ENCODE data around the gene N4BP2L2. TPM values are rescaled to one million over a fixed set of nuclear protein-coding genes. Genes with fewer than 3 reads are reported as not detected.

Gene N4BP2L2
- total RNA-seq, 1 donor from 2014 or later: 46.1 TPM

DNA sequence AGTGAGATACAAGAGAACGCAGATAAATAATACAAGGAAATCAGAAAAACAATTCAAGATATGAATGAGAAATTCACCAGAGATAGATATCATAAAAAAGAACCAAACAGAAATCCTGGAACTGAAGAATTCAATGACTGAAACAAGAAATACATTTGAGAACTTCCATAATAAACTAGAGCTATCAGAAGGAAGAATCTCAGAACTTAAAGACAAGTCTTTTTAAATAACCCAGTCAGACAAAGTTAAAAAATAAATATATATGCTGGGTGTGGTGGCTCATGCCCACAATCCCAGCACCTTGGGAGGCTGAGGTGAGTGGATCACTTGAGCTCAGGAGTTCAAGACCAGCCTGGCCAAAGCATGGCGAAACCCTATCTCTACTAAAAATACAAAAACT lies 82.0 kb downstream of the N4BP2L2 start:
- ATAC-seq: no peak

DNA sequence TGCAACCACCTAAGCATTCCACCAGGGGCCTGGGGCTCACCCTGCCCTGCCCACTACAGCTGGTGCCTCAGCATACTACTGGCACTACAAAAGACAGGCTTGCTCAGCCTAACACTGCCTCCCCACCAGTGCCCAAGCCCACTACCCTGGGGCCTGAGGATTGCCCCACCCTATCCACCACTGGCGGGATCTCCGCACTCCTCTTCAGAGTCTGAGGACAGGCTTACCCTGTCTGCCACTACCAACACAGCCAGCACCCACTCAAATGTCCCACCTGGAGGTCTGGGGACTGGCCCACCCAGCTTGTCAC lies 83.0 kb downstream of the N4BP2L2 start:
- ATAC-seq: peak; percentile 22

DNA sequence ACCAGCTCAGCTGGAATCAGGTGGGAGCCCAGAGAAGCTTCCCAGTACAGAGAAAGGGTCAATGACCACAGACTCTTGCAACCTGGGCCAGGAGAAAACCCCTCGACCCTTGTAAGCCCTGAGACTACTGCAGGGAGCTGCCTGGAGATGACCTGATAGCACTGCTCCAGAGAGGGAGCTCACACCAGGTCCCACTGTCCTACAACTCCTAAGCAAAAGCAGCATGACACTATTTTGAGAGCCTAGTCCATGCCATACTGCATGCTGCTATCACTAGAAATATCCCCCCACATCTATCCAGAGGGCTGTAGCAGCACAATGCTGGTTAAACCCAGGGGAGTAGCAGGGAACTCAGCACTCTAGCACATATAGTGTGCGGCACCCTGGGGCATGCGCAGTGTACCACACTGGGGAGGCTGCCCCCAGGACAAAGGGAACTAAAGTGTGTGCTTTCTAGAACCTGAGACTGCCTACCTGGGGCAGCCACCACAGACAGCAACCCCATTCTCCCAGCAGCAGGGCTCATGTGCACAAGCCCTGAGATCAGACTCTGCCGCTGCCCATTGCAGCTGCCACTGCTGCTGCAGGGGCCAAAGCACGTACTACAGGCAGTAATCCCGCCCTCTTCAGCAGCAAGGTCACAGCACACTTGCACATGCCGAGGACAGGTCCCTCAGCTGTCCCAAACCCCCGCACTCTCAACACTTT lies 83.6 kb downstream of the N4BP2L2 start:
- no peak for ATAC-seq

DNA sequence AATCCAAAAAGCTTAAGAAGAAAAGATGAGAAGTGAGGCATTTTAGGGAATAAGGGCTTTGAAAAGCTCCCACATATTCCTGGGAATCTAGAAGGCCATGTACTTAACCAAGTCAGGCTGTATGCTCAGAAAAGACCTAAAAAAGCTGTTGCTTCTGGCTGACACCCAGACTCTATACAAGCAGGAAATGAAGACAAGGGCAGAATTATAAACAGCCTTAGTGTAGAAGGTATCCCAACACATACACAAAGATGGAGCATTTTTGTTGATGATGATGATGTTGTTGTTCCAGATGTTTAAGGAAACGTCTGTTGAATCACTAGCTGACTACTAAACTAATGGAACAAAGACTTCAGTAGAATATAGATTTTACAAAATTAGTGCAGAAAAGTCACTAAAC lies 84.6 kb downstream of the N4BP2L2 start:
- ATAC-seq: no peak

DNA sequence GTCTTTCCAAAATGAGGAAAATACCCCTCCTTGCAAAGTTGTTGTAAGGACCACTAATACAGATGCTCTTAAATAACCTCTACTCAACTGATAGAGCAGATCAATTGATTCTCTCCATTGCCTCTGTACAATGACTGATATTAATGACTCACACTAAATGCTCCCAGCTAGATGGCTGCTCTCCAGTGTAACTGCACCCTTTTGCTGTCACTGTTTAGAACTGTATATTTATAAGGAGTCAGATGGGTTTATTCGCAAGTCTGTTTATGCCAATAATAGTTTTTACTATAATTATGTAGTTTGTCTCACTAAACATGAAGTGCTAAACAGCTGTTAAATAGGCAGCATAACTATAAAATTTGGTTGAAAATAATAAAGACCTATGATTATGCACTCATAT lies 89.6 kb downstream of the N4BP2L2 start:
- no peak for ATAC-seq

DNA sequence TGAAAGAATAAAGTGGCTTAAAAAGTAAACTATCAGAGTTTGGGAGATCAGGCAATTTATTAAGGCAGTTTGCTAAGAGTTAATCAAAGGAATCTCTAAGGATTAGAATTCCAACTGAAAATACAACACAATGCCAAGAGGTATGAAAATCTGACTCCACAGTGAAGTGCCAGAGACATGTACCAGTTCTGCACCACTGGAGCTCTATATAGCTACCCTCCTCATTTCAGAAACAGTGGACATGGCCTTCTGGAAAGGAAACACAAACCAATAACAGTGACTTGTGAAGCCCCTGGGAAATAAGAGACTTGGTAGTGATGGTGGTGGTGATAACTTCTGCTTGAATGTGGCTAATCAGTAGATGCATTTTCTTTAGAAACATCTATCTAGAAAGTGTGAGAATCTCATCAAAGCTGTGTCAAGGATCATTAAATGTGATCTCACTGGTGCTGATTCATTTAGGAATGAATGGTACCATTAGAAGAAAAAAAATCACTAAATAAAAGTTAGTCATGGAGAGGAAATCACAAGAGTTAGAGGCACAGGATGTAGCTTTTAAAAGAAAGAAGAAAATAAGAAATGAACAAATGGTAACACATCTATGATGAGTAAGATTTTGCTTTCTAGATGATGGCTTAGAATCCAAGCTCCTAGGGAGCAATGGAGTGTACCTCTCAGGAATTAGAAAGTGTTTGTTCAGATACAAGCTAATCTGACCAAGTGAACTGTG lies 90.5 kb downstream of the N4BP2L2 start:
- no peak for ATAC-seq

DNA sequence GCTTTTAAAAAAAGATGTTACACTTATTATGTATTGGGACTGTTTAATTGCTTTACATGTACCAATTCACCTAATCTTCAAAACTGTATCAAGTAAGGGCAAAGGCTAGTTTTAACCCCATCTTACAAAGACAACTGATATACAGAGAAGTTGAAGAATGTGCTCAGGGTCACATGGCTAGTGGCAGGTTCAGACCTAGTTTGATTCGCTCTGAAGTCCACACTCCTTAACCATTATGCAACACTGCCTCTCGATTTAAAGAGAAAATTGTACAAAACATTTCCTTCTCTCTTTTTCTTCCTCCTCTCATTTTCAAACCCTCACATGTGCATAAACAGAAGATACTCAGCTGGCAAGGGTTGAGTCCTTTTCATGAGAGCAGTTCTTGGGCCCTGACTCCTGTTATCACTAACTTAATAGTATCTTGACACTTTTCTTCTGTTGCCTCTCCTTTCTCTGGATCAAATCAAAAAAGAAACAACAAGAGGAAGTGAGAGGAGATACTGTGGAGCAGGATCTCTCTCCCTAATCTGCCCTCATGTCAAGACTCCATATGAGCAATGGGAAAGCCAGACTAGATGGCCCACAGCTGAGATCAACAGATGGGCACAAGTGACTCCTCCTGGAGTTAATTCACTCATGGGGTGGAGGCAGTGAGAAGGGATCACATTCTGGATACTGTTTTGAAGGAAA lies 91.7 kb downstream of the N4BP2L2 start:
- ATAC-seq: no peak

DNA sequence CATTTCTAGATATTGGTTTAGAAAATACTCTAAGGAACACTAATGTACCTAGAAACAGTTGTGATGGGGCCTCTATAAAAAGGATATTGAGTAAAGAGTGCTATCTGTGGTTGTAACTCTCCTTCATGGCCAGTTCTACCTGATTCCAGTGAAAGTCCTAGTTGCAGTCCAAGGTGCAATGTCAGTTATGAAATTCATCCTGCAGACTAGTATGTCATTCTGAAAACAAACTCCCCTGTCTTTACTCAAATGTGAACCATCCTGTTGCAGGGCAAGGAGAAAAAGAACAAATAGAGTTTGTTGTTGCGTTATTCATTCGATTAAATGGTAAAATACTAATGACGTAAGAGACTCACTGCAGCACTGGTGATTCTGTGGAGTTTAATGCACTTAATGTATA lies 92.4 kb downstream of the N4BP2L2 start:
- no peak for ATAC-seq

DNA sequence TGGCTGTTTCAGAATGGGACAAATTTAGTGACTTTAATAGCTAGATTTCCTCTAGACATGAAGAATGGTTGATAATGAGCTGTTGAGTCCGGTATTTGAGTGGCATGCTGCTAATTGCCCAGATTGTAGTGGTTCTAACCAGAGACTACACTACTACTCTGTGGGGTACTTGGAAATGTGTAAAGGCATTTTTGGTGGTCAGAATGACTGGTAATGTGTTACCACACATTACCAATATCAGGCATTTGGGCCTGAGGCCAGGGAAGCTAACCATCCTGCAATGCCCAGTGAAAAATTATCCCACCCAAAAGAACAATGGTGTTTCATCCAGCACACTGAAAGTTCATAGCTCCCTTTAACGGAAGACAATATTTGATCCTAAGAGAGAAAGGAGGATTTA lies 93.1 kb downstream of the N4BP2L2 start:
- no peak for ATAC-seq

DNA sequence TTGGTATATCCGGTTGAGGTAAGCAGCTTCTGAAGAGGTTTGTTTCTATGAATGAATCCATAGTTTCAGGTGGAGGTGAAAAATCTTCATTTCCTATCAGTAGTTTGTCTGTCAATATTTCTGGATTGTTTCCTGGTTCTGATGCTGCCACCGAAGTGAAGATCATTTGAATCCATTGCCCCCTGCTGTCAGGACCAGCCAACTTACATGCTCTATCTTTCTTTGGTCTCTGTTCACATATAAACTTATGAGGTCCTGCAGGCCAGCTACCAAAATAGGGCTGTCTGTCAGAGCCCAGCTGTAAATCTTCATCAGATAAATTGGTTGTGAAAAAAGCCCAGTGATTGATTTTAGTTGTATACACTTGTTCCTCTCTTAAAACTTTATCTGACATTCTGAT lies 95.5 kb downstream of the N4BP2L2 start:
- ATAC-seq: no peak

DNA sequence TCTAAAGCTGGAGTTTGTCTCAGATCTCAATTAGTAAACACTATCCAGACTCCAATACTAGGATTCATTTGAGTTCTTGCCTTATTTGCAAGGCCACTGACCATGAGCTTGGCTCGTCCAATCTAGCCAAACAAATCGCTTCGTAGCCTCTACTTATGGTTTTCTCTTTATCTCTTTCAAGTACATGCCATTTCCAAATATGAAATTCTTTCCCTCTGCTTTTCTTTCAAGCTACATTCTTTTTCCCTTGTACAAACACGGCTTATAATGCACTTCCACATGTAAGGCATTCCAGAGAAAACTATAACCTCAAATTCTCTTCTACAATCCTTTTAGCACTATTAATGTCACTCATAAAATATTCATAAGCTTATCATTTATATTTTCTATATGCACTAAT lies 99.7 kb downstream of the N4BP2L2 start:
- no peak for ATAC-seq

DNA sequence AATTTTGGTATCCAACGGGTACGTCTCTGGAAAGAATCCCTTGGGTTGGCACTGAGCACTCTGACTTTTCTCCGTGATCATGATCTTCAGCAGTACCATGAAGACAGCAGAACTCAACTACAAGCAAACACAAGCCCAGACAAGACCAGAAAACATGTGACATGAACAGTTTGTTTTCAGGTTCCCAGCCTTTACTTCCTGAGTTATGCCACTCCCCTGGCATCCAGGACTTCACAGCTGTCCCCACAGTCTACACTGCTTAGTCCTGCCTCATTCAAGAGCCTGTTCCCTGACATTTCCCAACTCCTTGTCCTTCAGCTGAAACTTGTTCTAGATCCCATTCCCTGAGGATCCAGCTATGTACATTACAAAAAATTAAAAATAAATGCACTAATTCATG lies 105.7 kb downstream of the N4BP2L2 start:
- ATAC-seq: peak; percentile 90

DNA sequence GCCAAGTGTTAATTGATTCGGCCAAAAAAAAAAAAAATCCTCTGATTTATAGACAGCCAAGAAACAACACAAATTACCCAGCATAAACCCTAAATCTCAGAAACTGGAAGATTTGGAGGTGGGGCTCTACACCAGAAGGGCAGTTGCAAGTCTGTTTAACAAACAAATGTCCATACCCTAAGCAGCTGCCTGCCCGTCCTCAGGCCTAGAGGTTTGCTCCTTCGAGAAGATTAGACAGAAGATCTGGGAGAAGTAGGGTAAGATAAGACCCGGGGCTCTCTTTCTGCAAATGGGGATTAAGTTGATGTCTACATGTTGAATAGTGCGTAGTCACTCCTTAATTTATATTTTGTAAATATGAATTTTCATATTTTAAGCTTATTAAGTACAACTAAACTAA lies 107.2 kb downstream of the N4BP2L2 start:
- ATAC-seq: no peak

DNA sequence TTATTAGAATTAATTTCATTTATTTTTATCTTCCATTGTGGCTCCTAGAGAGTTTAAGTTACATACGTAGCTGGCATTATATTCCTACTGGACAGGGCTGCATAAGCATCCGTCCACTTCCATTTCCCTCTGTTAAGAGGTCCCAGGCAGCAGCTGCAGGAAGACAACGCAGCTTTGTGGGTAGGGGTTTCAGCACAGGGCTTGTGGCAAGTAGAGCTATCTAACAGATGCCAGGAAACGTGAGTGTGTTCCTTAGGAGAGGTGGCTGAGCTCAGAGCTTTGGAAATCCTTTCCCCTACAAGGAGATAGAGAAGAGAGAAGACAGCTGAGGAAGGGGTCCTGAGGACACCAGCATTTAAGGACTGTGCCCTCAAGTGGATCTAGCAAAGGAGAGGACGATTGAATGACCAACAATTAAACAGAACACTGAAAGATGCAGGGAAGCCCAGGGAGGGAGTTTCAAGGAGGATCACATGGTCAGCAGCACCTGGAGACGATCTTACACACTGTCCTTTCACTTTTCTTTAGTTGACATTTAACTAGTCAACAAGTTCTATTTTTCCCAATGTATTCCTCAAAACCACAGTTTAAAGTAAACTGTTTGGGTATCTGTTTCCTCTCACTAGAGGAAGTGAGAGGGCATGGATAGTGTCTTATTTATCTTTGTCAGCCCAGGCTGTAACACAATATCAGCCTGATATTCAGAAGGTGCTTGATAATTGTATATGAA lies 108.4 kb downstream of the N4BP2L2 start:
- no peak for ATAC-seq

DNA sequence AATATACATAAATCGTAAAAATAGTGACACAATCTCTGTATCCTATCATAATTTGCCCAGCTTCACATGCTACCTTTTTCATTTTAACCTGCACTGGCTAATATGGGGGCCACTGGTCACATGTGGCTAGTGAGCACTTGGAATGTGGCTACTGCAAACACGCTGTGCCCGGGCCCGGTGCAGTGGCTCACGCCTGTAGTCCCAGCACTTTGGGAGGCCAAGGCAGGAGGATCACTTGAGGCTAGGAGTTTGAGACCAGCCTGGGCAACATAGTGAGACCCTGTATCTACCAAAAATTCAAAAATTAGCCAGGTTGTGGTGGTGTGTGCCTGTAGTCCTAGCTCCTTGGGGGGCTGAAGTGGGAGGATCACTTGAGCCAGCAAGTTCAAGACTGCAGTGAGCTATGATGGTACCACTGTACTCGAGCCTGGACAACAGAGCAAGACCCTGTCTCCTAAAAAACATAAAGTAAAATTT lies 109.1 kb downstream of the N4BP2L2 start:
- no peak for ATAC-seq

DNA sequence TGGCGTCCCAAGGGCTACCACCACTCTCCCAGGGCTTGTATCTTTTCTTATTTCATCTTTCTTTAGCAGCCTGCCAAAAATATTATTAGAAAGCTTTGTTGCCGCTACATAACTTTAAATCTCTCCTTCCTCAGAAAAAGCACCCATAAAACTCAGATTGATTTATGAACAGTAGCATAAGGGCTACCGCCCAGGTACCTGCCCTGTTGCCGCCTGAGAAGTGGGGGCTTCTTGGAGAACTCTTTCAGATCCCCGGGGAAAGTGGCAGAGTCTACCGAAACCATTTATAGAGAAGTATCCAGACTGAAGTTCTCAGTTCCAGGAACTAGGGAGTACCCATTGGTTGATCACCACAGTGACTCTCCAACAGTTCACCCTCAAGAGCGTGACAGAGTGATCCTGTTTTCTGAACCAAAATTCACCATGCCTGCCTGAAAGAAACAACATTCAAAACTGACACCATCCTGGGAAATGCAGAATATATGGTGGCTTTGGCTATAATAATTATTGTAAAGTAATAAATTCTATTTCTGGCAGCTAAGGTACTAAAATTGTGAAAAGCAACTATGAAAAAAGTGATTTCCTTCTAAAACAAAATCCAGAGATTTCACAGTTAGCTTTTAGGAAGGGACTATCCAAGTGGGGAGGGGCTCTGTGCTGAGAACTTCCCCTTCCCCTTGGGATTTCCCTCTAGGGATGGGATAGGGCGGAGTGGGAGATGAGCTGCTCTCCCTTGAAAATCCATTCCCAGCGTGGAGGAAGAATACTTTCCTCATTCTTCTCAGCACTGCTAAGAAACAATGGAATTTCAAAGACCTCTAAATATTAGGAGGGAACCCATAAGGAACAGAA lies 109.8 kb downstream of the N4BP2L2 start:
- ATAC-seq: no peak

DNA sequence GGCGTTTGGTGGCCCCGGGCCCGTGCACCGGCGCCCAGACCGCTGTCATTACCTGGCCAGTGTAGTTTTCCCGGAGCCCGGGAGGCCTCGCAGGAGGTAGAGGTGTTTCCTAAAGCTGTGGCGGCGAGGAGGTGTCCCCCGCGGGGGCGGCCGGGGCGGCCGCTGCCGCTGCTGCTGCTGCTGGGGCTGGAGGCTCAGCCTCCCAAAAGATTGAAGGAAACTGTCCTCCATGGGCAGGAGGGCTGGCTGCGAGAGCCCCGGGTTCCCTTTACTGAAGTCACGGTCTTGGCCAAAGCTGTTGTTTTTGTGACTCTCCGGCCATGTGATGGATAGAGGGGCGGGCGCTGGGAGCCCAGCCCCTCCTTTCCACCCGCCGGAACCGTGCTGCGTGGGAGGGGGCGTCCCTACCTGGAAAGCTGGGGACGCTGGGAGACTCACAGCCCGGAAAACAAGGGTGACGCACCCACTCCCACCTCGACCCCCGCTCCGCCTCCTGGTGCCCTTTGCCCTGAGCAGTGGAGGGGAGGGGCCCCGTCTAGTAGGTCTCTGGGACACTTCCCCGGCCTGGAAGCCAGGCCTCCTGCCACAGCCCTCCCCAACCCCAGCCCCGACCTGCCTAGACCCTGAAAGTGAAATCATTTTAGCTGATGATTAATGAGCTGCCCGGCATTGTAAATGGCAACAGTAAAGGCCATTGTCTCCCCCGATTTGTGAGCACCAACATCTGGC lies 110.6 kb downstream of the N4BP2L2 start, which contains the start of gene N4BP2L1:
N4BP2L1 (minus strand) TSS at position 279 of the 729 bp plus-strand sequence; CDS start at position 231, 48 bp downstream.
- ATAC-seq: peak; percentile 67

DNA sequence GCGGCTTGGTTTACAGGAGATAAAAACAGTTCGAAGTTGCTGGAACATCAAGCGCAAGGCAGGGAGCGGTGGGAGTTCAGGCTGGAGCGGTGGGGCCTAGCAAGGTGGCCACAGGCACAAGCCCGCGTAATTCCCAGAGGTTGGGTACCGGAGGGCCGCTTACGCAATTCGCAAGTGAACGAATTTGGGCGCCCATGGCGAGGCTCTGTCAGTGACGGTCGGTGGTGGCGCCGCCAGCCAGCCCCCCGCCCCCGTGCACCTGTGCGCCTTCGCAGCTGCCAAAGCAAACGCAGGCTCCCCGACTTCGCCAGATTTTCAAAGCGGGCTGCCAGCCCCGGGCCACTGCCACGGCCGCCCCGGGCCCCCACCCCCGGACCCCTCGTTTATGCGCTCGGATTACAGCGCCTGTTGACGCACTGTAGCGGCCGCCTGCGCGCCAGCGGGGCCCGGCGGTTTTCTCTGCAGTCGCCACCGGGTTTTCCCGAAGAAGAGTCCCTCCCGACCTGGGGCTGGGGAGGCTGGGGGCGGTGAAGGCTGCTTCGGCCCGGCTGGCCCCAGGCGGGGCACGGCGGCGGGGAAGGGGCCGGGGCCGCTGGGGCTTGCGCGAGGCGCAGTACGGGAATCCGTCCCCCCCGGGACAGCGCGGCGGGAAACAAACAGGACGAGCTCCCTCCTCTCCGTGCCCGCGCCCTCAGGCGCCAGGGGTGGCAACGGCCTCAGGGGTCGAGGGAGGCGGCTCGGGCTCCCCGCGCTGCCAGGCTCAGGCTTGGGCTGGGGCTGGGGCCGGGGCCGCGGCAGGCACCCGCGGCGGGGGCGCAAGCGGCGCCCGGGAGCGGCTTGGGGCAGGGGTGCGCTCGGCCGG lies 111.4 kb downstream of the N4BP2L2 start:
- peak; percentile 48 for ATAC-seq

DNA sequence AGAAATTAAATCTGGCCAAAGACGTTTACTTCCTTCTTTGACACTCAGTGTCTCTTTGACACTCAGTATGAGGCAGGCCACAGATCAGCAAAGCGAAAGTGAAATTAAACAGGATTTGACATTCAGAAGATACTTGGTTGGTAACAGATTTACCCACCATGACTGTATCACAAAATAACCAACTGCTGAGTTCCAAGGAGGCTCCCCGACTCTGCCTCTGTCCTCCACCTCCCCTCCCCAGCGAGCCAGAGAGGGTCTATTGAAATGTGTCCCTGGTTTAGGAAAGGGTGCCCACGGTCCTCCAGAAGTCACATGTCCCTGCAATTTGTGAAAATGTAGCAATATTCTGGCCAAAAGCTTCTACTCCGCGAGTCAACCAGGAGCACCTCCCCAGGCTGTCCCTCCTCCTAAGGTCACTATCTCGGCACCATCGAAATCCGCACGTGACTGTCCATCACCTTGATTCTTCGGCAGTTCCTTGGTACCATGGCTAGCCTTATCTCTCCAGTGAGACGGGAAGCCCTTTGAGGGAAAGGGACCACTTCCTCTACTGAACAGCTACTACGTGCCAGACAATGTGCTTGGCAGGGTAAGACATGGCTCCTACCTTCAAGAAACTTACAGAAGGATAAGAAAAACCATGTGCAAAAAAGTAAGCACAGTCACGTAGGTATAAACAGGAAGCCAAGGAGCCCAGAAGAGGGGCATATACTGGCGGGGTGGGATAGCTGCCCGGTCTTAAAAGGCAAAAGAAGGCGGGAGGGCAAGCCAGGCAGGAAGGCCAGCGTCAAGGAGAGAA lies 112.2 kb downstream of the N4BP2L2 start:
- peak; percentile 21 for ATAC-seq

Data from esophagus mucosa (tissue), 1 donor.